ENCODE results near the gene PON2.

DNA sequence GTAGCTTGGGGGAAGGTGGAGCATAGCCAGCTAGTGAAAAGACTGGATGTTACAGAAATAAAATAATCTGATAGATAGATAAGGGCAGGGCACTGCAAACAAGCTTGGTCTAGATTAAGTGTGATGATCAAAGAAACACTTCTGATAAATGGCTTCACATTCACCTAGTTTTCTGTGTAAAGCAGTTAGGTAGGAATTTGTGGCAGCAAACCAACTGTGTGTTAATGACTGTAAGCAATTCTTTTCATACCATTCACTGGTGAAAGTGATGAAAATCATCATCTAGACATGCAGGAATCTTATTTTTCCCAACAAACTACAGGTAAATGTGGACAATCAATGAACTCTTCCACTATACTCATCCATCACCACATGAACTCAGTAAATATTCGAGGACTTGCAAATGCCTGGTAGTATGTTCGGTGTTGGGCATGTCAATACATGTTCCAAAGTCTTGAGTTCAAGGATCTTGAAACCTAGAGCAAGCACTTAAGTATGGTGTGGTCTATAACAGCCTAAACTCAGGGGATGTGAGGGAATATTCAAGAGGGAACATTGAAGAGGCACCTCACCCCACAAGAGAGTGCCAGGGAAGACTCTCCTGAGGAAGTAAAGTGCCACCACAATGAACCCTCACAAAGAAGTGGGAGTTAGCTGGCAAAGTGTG lies 59.1 kb downstream of the PON2 start:
- TF ChIP-seq POLR2A (IDR thresholded peaks at IDR 0.05) = no peak
- TF ChIP-seq CTCF (IDR thresholded peaks at IDR 0.05) = no peak

Measured in body of pancreas (tissue), 4 donors.